Psoas muscle (tissue), 8 donors: ENCODE data around the gene PAAF1. TPM values are rescaled to one million over a fixed set of nuclear protein-coding genes. Genes with fewer than 3 reads are reported as not detected.
A peak's percentile ranks its signal among the peaks of the same experiment; 100 is the strongest.
"Not testable (repeated sequence)": the region's sequence is repeated elsewhere in the genome, so short reads cannot be mapped to it uniquely, and the experiment has no call there.

Source experiments
- ATAC-seq, 4 donors: fragments of 200-7000 bp; cut with Tn5 transposase; one replicate each; pipeline ENCODE4 v1.9.1; 2020; ENCODE audit warnings: moderate library complexity in 3 of 4, mild to moderate bottlenecking in 2 of 4
- DNase-seq, 2 donors: peaks; one replicate each; pipeline ENCODE4 v3.0.0-alpha.2; 2020
- H3K27ac ChIP-seq: fragments of 200-600 bp; one replicate; pipeline ENCODE4 v1.8.0; 2022
- H3K27me3 ChIP-seq, 3 donors: fragments of 200-600 bp in 1 of 3; one replicate each; pipeline versions ENCODE4 v1.6.1 to v1.8.0; 2013 to 2022; ENCODE audit warnings: low read length in 2 of 3, mild to moderate bottlenecking in 2 of 3, moderate library complexity in 1 of 3; ENCODE audit not compliant: insufficient read depth in 3 of 3
- H3K36me3 ChIP-seq, 2 donors: fragments of 200-600 bp in 1 of 2; one replicate each; pipeline versions ENCODE4 v1.6.1 to v1.8.0; 2013 to 2022; ENCODE audit warnings: low read depth in 1 of 2, mild to moderate bottlenecking in 1 of 2, moderate library complexity in 1 of 2; ENCODE audit not compliant: insufficient read depth in 1 of 2
- H3K4me1 ChIP-seq: fragments of 200-600 bp; one replicate; pipeline ENCODE4 v1.8.0; 2022
- H3K4me3 ChIP-seq: fragments of 200-600 bp; one replicate; pipeline ENCODE4 v1.8.0; 2022; ENCODE audit warnings: mild to moderate bottlenecking
- H3K9me3 ChIP-seq: fragments of 200-600 bp; one replicate; pipeline ENCODE4 v1.8.0; 2022
- CTCF ChIP-seq: fragments of 200-600 bp; IDR thresholded peaks from one replicate; pipeline ENCODE4 v1.8.0; 2022; ENCODE audit warnings: antibody characterized with exemption
- WGBS, 3 donors: extraction: QIAGEN DNeasy Blood & Tissue Kit; methylation state at CpG; one replicate each; pipeline versions ENCODE4 v1.1.6 to v1.1.7; 2013; 5-methylcytosine and 5-hydroxymethylcytosine counted together
- intact Hi-C, 2 donors: fragments of 100-400 bp; cut with DNase I; formaldehyde crosslinking; loops; one replicate each; pipeline versions ENCODE4 v1.11.0 to v1.14.2; 2022
- polyA plus RNA-seq, 3 donors: library from polyadenylated mRNA; stranded (reverse); fragments of 200-250 nt; gene quantifications; one replicate each; pipeline ENCODE4 v1.2.3, GENCODE V29; 2013
- total RNA-seq, 4 donors: library from RNA; stranded (reverse); fragmentation: NEBNext Ultra II Directional in 2 of 4; extraction: Animal tissue kit (Norgen Biotek cat#: 25700) in 2 of 4; gene quantifications; one replicate each; pipeline versions ENCODE4 v1.2.1 to v1.2.4, GENCODE V29; 2021 to 2023
- donor health status: healthy with polysubstance abuse.
- donor health status: DM: no; HTN: no; CAD: no; lungs with moderate emphysema.
- donor health status: Bipolar disorder and iron deficiency.
- donor health status: healthy.
- donor health status: DM: yes; HTN: yes; CAD: no.
- donor health status: DM: no; HTN: no; CAD: no.
- donor health status: DM: no; HTN: no; CAD: no.
- donor health status: DM: yes; HTN: yes; CAD: no.

Gene PAAF1
- total and polyA plus RNA-seq, 7 donors, result 6.6 to 12.0 (median 9.3) TPM

- TF ChIP-seq CTCF, result no peak
- Histone ChIP-seq H3K27ac (peak overlapping the region; percentile 94), H3K27me3 (no peaks in the 10 kb centered on the region), H3K4me3 (peak overlapping the region; percentile 84), H3K4me1 (peaks cover 22% of the 10 kb centered on the region), H3K9me3 (no peaks in the 10 kb centered on the region), H3K36me3 (peaks cover 12 to 60% of the 10 kb centered on the region in 2 donors)
- intact Hi-C loops, result loop anchor here in 1 of 2 donors (5.0 kb wide), 1 partner anchor 79 kb away; no protein-coding TSS in a partner anchor
- WGBS, 3 donors, result 19 to 28% (median 25%) methylated on average over 8 of the region's 8 CpGs
- DNase-seq (no peak), ATAC-seq (peak in 1 of 4 donors; percentile 24)
Observed at GRCh38 chr11:73875840-73876239, 959 bp upstream of the PAAF1 start.

GRCh38 chr11:73878771-73879170 is 2.0 kb downstream of the PAAF1 start:
- no peaks in the 10 kb centered on the region for H3K9me3 ChIP-seq
- 53 to 75% (median 71%) methylated on average over 1 of the region's 1 CpG for WGBS, 3 donors
- no peak overlapping the region for H3K4me3 ChIP-seq
- TF ChIP-seq CTCF, result no peak
- H3K27ac ChIP-seq, result no peak overlapping the region
- H3K36me3 ChIP-seq, result peaks cover 6 to 43% of the 10 kb centered on the region in 2 donors
- intact Hi-C loops, result loop anchor here in 1 of 2 donors (5.0 kb wide), 1 partner anchor 81 kb away; no protein-coding TSS in a partner anchor
- no peak for DNase-seq
- peaks cover 23% of the 10 kb centered on the region for H3K4me1 ChIP-seq
- no peak for ATAC-seq
- no peaks in the 10 kb centered on the region for H3K27me3 ChIP-seq

DNA sequence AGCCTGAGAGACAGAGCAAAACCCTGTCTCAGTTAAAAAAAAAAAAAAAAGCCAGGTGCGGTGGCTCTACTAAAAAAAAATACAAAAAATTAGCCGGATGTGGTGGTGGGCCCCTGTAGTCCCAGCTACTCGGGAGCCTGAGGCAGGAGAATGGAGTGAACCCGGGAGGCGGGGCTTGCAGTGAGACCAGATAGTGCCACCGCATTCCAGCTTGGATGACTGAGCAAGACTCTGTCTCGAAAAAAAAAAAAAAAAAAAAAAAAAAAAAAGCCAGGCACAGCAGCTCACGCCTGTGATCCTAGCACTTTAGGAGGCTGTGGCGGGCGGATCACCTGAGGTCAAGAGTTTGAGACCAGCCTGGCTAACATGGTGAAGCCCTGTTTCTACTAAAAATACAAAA is 3.6 kb downstream of the PAAF1 start:
- peaks cover 19% of the 10 kb centered on the region for H3K4me1 ChIP-seq
- H3K27ac ChIP-seq, H3K9me3 ChIP-seq, ATAC-seq, intact Hi-C loops, DNase-seq, H3K27me3 ChIP-seq, H3K4me3 ChIP-seq: not testable (repeated sequence)
- 79 to 81% (median 80%) methylated on average over 7 to 10 of the region's 10 CpGs for WGBS, 3 donors
- H3K36me3 ChIP-seq, result peaks cover 0 to 35% of the 10 kb centered on the region in 2 donors

- TF ChIP-seq CTCF, result no peak
- no peak for DNase-seq
- intact Hi-C loops, result no loop called here
- WGBS, 3 donors, result 59 to 81% (median 60%) methylated on average over 2 of the region's 2 CpGs
- Histone ChIP-seq H3K4me1 (peaks cover 4% of the 10 kb centered on the region), H3K27ac (no peak overlapping the region), H3K36me3 (peaks cover 0 to 50% of the 10 kb centered on the region in 2 donors), H3K9me3 (no peaks in the 10 kb centered on the region), H3K4me3 (no peak overlapping the region), H3K27me3 (no peaks in the 10 kb centered on the region)
- ATAC-seq, result no peak
Observed at GRCh38 chr11:73883856-73884255, 7.1 kb downstream of the PAAF1 start.

- Histone ChIP-seq H3K9me3 (no peaks in the 10 kb centered on the region), H3K27ac (no peak overlapping the region), H3K36me3 (peaks cover 4 to 74% of the 10 kb centered on the region in 2 donors), H3K4me3 (no peak overlapping the region), H3K4me1 (peaks cover 4% of the 10 kb centered on the region), H3K27me3 (no peaks in the 10 kb centered on the region)
- no peak for TF ChIP-seq CTCF
- WGBS, 3 donors, result 94 to 96% (median 95%) methylated on average over 3 of the region's 3 CpGs
- ATAC-seq (no peak), DNase-seq (no peak)
- intact Hi-C loops, result no loop called here
Observed at GRCh38 chr11:73888244-73888643, 11.4 kb downstream of the PAAF1 start.
